ENCODE results near the gene CNTNAP5. TPM values are rescaled to one million over a fixed set of nuclear protein-coding genes. Genes with fewer than 3 reads are reported as not detected.

CNTNAP5 gene
- total RNA-seq, 4 donors from 2014 or later: not detected

- no peaks in the 10 kb centered on the region for H3K4me1 ChIP-seq
- ATAC-seq: no peak
- H3K4me3 ChIP-seq: no peak overlapping the region
- no peak for TF ChIP-seq POLR2A (IDR thresholded peaks at IDR 0.05)
- TF ChIP-seq CTCF (IDR thresholded peaks at IDR 0.05 in 4 of 5, conservative IDR thresholded peaks at IDR 0.05 in 1 of 5): no peak
- in situ Hi-C loops (cut with MboI; ENCODE audit: low sequenced_read_pairs in 4 of 4): no loop called here
- H3K36me3 ChIP-seq: no peaks in the 10 kb centered on the region
- no peak overlapping the region for H3K27ac ChIP-seq
- no peaks in the 10 kb centered on the region for H3K27me3 ChIP-seq
- no peak for DNase-seq
- no peaks in the 10 kb centered on the region for H3K9me3 ChIP-seq
- intact Hi-C loops (cut with DNase I; ENCODE audit: low total_unique reads): no loop called here
Observed at GRCh38 chr2:124708661-124709060, 683.6 kb downstream of the CNTNAP5 start.

GRCh38 chr2:124713969-124714368 is 688.9 kb downstream of the CNTNAP5 start:
- no peak overlapping the region for H3K27ac ChIP-seq
- no peak overlapping the region for H3K4me3 ChIP-seq
- no peaks in the 10 kb centered on the region for H3K4me1 ChIP-seq
- in situ Hi-C loops (cut with MboI; ENCODE audit: low sequenced_read_pairs in 4 of 4) (no loop called here), intact Hi-C loops (cut with DNase I; ENCODE audit: low total_unique reads) (no loop called here)
- no peaks in the 10 kb centered on the region for H3K36me3 ChIP-seq
- H3K9me3 ChIP-seq: no peaks in the 10 kb centered on the region
- TF ChIP-seq CTCF (IDR thresholded peaks at IDR 0.05 in 4 of 5, conservative IDR thresholded peaks at IDR 0.05 in 1 of 5) (no peak), POLR2A (IDR thresholded peaks at IDR 0.05) (no peak)
- H3K27me3 ChIP-seq: no peaks in the 10 kb centered on the region
- ATAC-seq (no peak), DNase-seq (no peak)

GRCh38 chr2:124725187-124725586 is 700.1 kb downstream of the CNTNAP5 start:
- Histone ChIP-seq H3K27ac (no peak overlapping the region), H3K4me3 (no peak overlapping the region)
- in situ Hi-C loops (cut with MboI; ENCODE audit: low sequenced_read_pairs in 4 of 4): no loop called here

GRCh38 chr2:124740636-124741035 is 715.5 kb downstream of the CNTNAP5 start:
- intact Hi-C loops (cut with DNase I; ENCODE audit: low total_unique reads): no loop called here
- TF ChIP-seq POLR2A (IDR thresholded peaks at IDR 0.05) (no peak), CTCF (IDR thresholded peaks at IDR 0.05 in 4 of 5, conservative IDR thresholded peaks at IDR 0.05 in 1 of 5) (no peak)
- H3K27me3 ChIP-seq: no peaks in the 10 kb centered on the region
- H3K4me3 ChIP-seq: no peak overlapping the region
- no peaks in the 10 kb centered on the region for H3K4me1 ChIP-seq
- H3K9me3 ChIP-seq: no peaks in the 10 kb centered on the region
- DNase-seq: no peak
- H3K27ac ChIP-seq: no peak overlapping the region
- H3K36me3 ChIP-seq: no peaks in the 10 kb centered on the region
- no peak for ATAC-seq
- in situ Hi-C loops (cut with MboI; ENCODE audit: low sequenced_read_pairs in 4 of 4): no loop called here

More at GRCh38 chr2:124725187-124725586, 700.1 kb downstream of the CNTNAP5 start:
- H3K4me1 ChIP-seq: no peaks in the 10 kb centered on the region
- ATAC-seq (no peak), DNase-seq (no peak)
- H3K27me3 ChIP-seq: no peaks in the 10 kb centered on the region
- H3K9me3 ChIP-seq: no peaks in the 10 kb centered on the region
- intact Hi-C loops (cut with DNase I; ENCODE audit: low total_unique reads): no loop called here
- H3K36me3 ChIP-seq: no peaks in the 10 kb centered on the region
- no peak for TF ChIP-seq POLR2A (IDR thresholded peaks at IDR 0.05)
- TF ChIP-seq CTCF (IDR thresholded peaks at IDR 0.05 in 4 of 5, conservative IDR thresholded peaks at IDR 0.05 in 1 of 5): no peak

GRCh38 chr2:124753842-124754241 is 728.8 kb downstream of the CNTNAP5 start:
- Histone ChIP-seq H3K4me3 (no peak overlapping the region), H3K36me3 (no peaks in the 10 kb centered on the region), H3K27me3 (no peaks in the 10 kb centered on the region), H3K9me3 (no peaks in the 10 kb centered on the region), H3K27ac (no peak overlapping the region), H3K4me1 (no peaks in the 10 kb centered on the region)
- in situ Hi-C loops (cut with MboI; ENCODE audit: low sequenced_read_pairs in 4 of 4): no loop called here
- TF ChIP-seq CTCF (IDR thresholded peaks at IDR 0.05 in 4 of 5, conservative IDR thresholded peaks at IDR 0.05 in 1 of 5) (no peak), POLR2A (IDR thresholded peaks at IDR 0.05) (no peak)
- intact Hi-C loops (cut with DNase I; ENCODE audit: low total_unique reads): no loop called here
- ATAC-seq: no peak
- no peak for DNase-seq

Measured in gastrocnemius medialis (tissue), 4 donors.